ENCODE measurements around the gene CLEC17A.
"Not testable (repeated sequence)": the region's sequence is repeated elsewhere in the genome, so short reads cannot be mapped to it uniquely, and the experiment has no call there.

CLEC17A gene

DNA sequence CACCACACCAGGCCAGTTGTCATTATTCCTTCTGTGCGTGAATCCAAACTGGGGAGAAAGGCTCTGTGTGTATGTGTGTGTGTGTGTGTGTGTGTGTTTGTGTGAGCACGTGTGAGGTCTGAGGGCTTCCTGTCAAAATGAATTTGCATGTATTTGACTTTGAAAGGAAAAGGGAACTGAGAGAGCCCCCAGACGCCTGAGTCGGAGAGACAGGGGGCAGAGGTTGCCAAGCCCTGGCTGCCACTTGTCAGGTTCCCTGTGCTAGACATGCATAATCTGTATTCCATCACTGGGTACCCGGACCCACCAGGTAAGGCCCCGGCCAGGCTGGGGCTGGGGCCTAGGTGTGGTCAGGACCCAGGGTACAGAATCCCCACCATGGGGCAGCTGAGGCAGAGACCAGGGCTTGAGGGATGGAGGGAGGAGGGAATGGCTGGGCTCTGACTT, at the start of gene CLEC17A:
CLEC17A (plus strand) TSS at position 191 of the 447 bp plus-strand sequence; CDS start at position 268, 77 bp downstream.
- no peak for TF ChIP-seq CTCF (conservative IDR thresholded peaks at IDR 0.05)
- H3K27ac ChIP-seq, result no peak within 1 kb of the TSS

DNA sequence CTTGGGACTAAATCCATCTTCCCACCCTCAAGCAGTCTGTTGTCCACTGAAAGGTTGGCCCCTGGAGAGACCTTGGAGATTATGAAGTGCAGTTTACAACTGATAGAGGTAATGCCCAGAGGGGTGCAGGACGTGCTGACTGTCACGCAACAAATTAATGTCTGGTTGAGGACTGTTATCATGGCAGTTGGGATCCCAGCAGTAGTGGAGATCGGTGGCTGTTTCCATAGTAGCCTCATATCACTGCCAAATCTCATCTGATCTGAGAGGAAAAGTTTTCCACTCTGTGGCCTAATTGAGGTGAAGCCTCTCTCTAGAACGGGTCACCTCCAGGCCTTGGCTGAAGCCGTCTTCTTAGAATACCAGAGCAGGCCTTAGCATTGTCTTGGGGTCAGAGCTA, 49.4 kb upstream of the CLEC17A start:
- no peak for TF ChIP-seq CTCF (conservative IDR thresholded peaks at IDR 0.05)
- H3K27ac ChIP-seq, result no peak overlapping the region

DNA sequence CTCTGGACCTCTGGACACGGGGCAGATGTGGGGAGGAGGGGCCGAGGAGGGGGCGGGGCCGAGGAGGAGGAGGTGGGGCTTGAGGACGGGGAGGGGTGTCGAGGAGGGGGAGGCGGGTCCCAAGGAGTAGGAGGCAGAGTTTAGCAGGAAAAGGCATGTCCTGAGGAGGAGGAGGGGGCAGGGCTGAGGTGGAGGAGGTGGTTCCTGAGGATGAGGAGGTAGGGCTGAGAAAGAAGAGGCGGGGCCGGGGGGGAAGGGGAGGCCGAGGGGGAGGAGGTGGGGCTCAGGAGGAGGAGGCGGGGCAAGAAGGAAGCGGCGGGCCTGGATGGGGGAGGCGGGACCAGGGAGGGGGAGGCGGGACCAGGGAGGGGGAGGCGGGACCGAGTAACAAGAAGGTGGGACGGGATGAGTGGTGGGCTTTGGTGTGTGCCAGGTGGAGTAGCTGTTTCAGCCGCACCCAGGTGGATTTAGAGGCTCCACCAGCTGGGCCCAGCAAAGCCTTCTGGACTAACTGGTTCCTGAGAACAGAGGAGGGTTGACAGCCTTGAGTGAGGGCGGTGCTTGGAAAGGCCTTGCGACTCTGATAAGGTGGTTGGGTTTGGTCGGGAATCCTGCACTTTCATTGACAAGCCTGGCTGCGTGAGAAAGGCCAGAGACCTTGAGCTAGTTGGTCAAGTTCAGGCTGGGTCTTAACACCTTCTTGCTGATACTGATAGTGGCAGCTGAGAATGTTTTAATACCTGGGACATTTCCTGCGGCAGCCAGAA, 45.8 kb upstream of the CLEC17A start:
- peak overlapping the region; percentile 52 for H3K27ac ChIP-seq
- no peak for TF ChIP-seq CTCF (conservative IDR thresholded peaks at IDR 0.05)

DNA sequence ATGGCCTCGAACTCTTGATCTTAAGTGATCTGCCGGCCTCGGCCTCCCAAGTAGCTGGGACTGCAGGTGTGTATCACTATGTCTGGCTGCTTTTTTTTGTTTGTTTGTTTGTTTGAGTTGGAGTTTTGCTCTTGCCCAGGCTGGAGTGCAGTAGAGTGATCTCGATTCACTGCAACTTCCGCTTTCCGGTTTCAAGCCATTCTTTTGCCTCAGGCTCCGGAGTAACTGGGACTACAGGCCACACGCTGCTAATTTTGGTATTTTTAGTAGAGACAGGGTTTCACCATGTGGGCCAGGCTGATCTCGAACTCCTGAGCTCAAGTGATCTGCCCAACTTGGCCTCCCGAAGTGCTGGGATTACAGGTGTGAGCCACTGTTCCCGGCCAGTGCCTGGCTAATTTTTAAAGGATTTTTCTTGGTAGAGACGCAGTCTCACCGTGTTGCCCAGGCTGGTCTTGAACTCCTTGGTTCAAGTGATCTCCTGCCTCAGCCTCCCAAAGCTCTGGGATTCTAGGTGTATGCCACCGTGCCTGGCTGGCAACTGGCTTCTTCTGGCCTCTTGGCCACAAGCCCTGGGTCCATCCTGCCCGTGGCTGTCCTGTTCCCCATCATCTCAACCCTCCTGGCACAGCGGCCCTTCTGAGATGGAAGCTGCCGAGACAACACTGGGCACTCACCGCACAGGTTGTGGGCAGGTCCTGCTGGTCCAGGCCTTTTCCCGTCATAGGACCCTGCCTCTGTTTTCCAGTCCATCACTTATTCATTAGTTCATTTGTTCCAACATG, 42.0 kb upstream of the CLEC17A start:
- H3K27ac ChIP-seq, result no peak overlapping the region
- TF ChIP-seq CTCF (conservative IDR thresholded peaks at IDR 0.05), result no peak

DNA sequence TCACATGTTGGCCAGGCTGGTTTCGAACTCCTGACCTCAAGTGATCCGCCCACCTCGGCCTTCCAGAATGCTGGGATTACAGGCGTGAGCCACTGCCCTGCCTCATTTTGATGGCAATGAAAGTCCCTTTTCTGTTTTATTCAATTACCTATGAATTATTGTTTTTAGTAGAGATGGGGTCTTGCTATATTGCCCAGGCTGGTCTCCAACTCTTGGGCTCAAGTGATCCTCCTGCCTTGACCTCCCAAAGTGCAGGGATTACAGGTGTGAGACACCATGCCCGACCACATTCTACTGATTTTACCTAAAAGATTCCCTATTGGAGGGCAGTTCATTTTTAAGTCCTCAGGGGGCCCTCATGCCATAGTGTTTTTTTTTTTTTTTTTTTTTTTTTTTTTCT, 40.9 kb upstream of the CLEC17A start:
- H3K27ac ChIP-seq, result not testable (repeated sequence)

DNA sequence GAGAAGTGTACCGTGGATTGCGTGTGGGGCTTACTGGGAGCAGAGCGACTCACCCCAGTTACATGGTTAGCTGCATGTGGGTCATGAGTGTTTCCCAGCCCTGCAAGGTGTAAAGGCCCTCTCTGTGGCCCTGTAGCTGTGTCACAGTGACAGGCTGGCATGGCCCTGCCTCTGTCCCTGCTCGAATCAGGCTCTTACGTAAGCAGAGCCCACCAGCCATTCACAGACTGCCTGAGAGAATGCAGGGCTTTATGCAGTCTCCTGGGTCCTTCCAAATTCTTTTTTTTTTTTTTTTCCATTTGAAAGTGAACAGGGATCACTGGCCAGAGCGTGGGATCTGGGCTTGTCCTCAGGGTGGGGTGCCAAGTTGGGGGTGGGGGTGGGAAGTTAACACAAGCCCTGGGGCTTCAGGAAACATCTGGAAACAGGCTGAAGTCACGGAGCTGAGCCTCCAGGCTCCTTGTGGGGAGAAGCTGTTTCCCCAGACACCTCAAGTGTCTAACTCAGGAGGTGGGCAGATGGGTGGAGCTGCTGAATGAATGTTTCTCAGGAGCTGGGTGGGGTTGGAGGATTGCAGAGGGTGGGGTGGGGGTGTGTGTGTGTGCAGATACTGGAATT, 40.1 kb upstream of the CLEC17A start:
- no peak overlapping the region for H3K27ac ChIP-seq
- no peak for TF ChIP-seq CTCF (conservative IDR thresholded peaks at IDR 0.05)

DNA sequence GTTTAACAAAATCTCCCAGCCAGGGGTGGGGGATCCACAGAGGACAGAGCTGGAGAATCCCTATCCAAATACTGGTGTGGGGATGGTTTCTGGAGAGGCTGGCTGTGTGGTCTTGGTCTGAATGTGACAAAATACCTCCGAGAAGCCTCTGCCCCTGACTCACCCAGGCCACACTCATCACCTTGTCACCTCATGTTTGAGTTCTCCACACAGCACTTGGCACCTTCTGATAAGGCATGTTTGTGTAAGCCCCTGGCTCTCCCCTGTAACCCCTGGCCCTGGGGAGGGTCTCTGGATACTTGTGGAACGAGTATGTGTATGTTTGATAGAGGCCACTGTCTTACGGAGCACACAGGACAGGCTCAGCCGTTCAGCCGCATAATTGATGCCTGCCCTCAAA, 38.8 kb upstream of the CLEC17A start:
- no peak overlapping the region for H3K27ac ChIP-seq
- no peak for TF ChIP-seq CTCF (conservative IDR thresholded peaks at IDR 0.05)

Measured in VCaP (cell line).